Measurements from ENCODE around the gene CARD18.

Gene CARD18

GRCh38 chr11:105132716-105133511 is 6.7 kb downstream of the CARD18 start:
- no peak for DNase-seq

GRCh38 chr11:105130189-105130813 is 9.3 kb downstream of the CARD18 start:
- no peak for DNase-seq

GRCh38 chr11:105124756-105125155 is 14.8 kb downstream of the CARD18 start:
- no peak for DNase-seq

GRCh38 chr11:105111145-105111944 is 28.2 kb downstream of the CARD18 start:
- DNase-seq: no peak

GRCh38 chr11:105110688-105111030 is 28.9 kb downstream of the CARD18 start:
- DNase-seq: peak; percentile 44

- peak; percentile 2 for DNase-seq
These were observed 29.5 kb downstream of the CARD18 start for GRCh38 chr11:105109855-105110687.

GRCh38 chr11:105109321-105109720 is 30.2 kb downstream of the CARD18 start:
- no peak for DNase-seq

GRCh38 chr11:105108247-105108646 is 31.3 kb downstream of the CARD18 start:
- no peak for DNase-seq

- DNase-seq: peak; percentile 33
These were observed 32.2 kb downstream of the CARD18 start for GRCh38 chr11:105107226-105107825.

- DNase-seq: no peak
These were observed 33.4 kb downstream of the CARD18 start for GRCh38 chr11:105106140-105106539.

GRCh38 chr11:105104292-105104691 is 35.3 kb downstream of the CARD18 start:
- no peak for DNase-seq

- peak; percentile 56 for DNase-seq
These were observed 36.2 kb downstream of the CARD18 start for GRCh38 chr11:105103336-105103735.

- peak; percentile 33 for DNase-seq
These were observed 37.4 kb downstream of the CARD18 start for GRCh38 chr11:105102079-105102581.

- DNase-seq: peak; percentile 92
These were observed 38.5 kb downstream of the CARD18 start for GRCh38 chr11:105100981-105101630.

- peak; percentile 92 for DNase-seq
These were observed 39.4 kb downstream of the CARD18 start for GRCh38 chr11:105100206-105100605.

GRCh38 chr11:105099594-105099993 is 40.0 kb downstream of the CARD18 start:
- DNase-seq: peak; percentile 40

GRCh38 chr11:105092256-105093239 is 47.0 kb downstream of the CARD18 start:
- peak; percentile 68 for DNase-seq

Measured in inflammatory macrophage treated with lipopolysaccharide for 4 hours (primary cell).